GM21529 (cell line): ENCODE data around the gene ERO1B.

Experiments used
- ATAC-seq: cut with Tn5 transposase; IDR thresholded peaks from one replicate; pipeline ENCODE4 v1.9.1; 2021; ENCODE audit not compliant: unreplicated experiment

Gene ERO1B

GRCh38 chr1:236301080-236301957 lies 19.6 kb upstream of the ERO1B start:
- ATAC-seq, result no peak

- no peak for ATAC-seq
Measured at GRCh38 chr1:236297161-236297560, 15.4 kb upstream of the ERO1B start.

- no peak for ATAC-seq
Measured at GRCh38 chr1:236292425-236292824, 10.7 kb upstream of the ERO1B start.

GRCh38 chr1:236289492-236290131 lies 7.9 kb upstream of the ERO1B start:
- no peak for ATAC-seq

- ATAC-seq, result no peak
Measured at GRCh38 chr1:236288620-236288976, 6.8 kb upstream of the ERO1B start.

GRCh38 chr1:236287757-236288619 lies 6.2 kb upstream of the ERO1B start:
- no peak for ATAC-seq

GRCh38 chr1:236287356-236287755 lies 5.6 kb upstream of the ERO1B start:
- no peak for ATAC-seq

- peak; percentile 55 for ATAC-seq
Measured at GRCh38 chr1:236284291-236284721, 2.5 kb upstream of the ERO1B start.

GRCh38 chr1:236282719-236283118 lies 961 bp upstream of the ERO1B start:
- ATAC-seq, result no peak

- peak; percentile 6 for ATAC-seq
Measured at GRCh38 chr1:236282425-236282716, 613 bp upstream of the ERO1B start.

- peak; percentile 11 for ATAC-seq
Measured at GRCh38 chr1:236281198-236281653, 532 bp downstream of the ERO1B start.

GRCh38 chr1:236280438-236281197 lies 1.1 kb downstream of the ERO1B start:
- ATAC-seq, result no peak

GRCh38 chr1:236275586-236275985 lies 6.2 kb downstream of the ERO1B start:
- ATAC-seq, result no peak

GRCh38 chr1:236275061-236275460 lies 6.7 kb downstream of the ERO1B start:
- no peak for ATAC-seq

GRCh38 chr1:236273358-236273757 lies 8.4 kb downstream of the ERO1B start:
- no peak for ATAC-seq

GRCh38 chr1:236269439-236269838 lies 12.3 kb downstream of the ERO1B start:
- peak; percentile 60 for ATAC-seq

GRCh38 chr1:236261898-236262297 lies 19.9 kb downstream of the ERO1B start:
- no peak for ATAC-seq

GRCh38 chr1:236261033-236261432 lies 20.7 kb downstream of the ERO1B start:
- no peak for ATAC-seq

- no peak for ATAC-seq
Measured at GRCh38 chr1:236259043-236259442, 22.7 kb downstream of the ERO1B start.

GRCh38 chr1:236258114-236258622 lies 23.6 kb downstream of the ERO1B start:
- ATAC-seq, result no peak

GRCh38 chr1:236257216-236257615 lies 24.5 kb downstream of the ERO1B start:
- no peak for ATAC-seq
